HepG2 (cell line): ENCODE data around the gene ATOSB. TPM values are rescaled to one million over a fixed set of nuclear protein-coding genes. Genes with fewer than 3 reads are reported as not detected.

Experiments
- ATM ChIP-seq: fragments of 450-650 bp; IDR thresholded peaks from 2 replicates; pipeline ENCODE4 v1.7.1; 2017; ENCODE audit warnings: mild to moderate bottlenecking, borderline replicate concordance
- BRD4 ChIP-seq: sonication (generic); formaldehyde crosslinking; IDR thresholded peaks from 2 replicates; pipeline ENCODE4 v1.4.0; 2020; ENCODE audit warnings: missing genetic modification reagents
- HNRNPL ChIP-seq: fragments of 200-400 bp; formaldehyde crosslinking; IDR thresholded peaks from 2 replicates; pipeline ENCODE4 v1.6.1; 2017; ENCODE audit warnings: mild to moderate bottlenecking, low read depth, low read length
- JARID2 ChIP-seq: sonication (generic); formaldehyde crosslinking; IDR thresholded peaks from 2 replicates; pipeline ENCODE4 v1.8.1; 2023; ENCODE audit warnings: missing genetic modification reagents, inconsistent platforms; ENCODE audit not compliant: insufficient replicate concordance
- JUNB ChIP-seq: sonication (generic); formaldehyde crosslinking; IDR thresholded peaks from 2 replicates; pipeline ENCODE4 v1.8.0; 2022; ENCODE audit warnings: missing genetic modification reagents, mild to moderate bottlenecking, borderline replicate concordance
- KAT2B ChIP-seq: fragments of 150-350 bp; IDR thresholded peaks from 2 replicates; pipeline ENCODE4 v1.6.1; 2014; ENCODE audit warnings: low read depth, low read length, borderline replicate concordance
- MED13 ChIP-seq: sonication (generic); formaldehyde crosslinking; IDR thresholded peaks from 2 replicates; pipeline ENCODE4 v1.5.0; 2020; ENCODE audit warnings: missing genetic modification reagents
- MIXL1 ChIP-seq: IDR thresholded peaks from 2 replicates; pipeline ENCODE4 v1.6.1; 2016
- NPAS2 ChIP-seq: sonication (generic); formaldehyde crosslinking; IDR thresholded peaks from 2 replicates; pipeline ENCODE4 v1.8.0; 2022; ENCODE audit warnings: mild to moderate bottlenecking, missing genetic modification reagents, borderline replicate concordance
- POGK ChIP-seq: sonication (generic); formaldehyde crosslinking; conservative IDR thresholded peaks from 2 replicates; pipeline ENCODE4 v1.8.0; 2022; ENCODE audit warnings: mild to moderate bottlenecking, moderate library complexity, missing genetic modification reagents
- PRDM4 ChIP-seq: sonication (generic); formaldehyde crosslinking; IDR thresholded peaks from 2 replicates; pipeline ENCODE4 v1.9.0; 2021; ENCODE audit warnings: missing genetic modification reagents, borderline replicate concordance
- RFX1 ChIP-seq: fragments of 450-650 bp; IDR thresholded peaks from 2 replicates; pipeline ENCODE4 v1.6.1; 2017
- RXRB ChIP-seq: IDR thresholded peaks from 2 replicates; pipeline ENCODE4 v1.6.1; 2016; ENCODE audit warnings: borderline replicate concordance, missing genetic modification reagents, missing compliant biosample characterization
- SMC3 ChIP-seq: IDR thresholded peaks from 2 replicates; pipeline ENCODE4 v1.6.1; 2011; ENCODE audit warnings: low read length, improper control_type of control experiment
- SRSF9 ChIP-seq: fragments of 200-400 bp; formaldehyde crosslinking; IDR thresholded peaks from 2 replicates; pipeline ENCODE4 v1.6.1; 2018; ENCODE audit warnings: borderline replicate concordance, mild to moderate bottlenecking, low read depth, low read length; ENCODE audit not compliant: insufficient read depth, poor library complexity, severe bottlenecking
- TEAD3 ChIP-seq: optimal IDR thresholded peaks from 2 replicates; pipeline ENCODE3; 2016; ENCODE audit warnings: borderline replicate concordance
- THAP8 ChIP-seq: sonication (generic); formaldehyde crosslinking; IDR thresholded peaks from 2 replicates; pipeline ENCODE4 v1.5.1; 2020; ENCODE audit warnings: missing genetic modification reagents, mild to moderate bottlenecking, borderline replicate concordance
- XRCC5 ChIP-seq: fragments of 200-400 bp; formaldehyde crosslinking; optimal IDR thresholded peaks from 2 replicates; pipeline ENCODE3; 2017; ENCODE audit warnings: mild to moderate bottlenecking, low read length
- ZBTB8A ChIP-seq: sonication (generic); formaldehyde crosslinking; IDR thresholded peaks from 2 replicates; pipeline ENCODE4 v1.4.0; 2020; ENCODE audit warnings: mild to moderate bottlenecking, low read depth, missing genetic modification reagents, borderline replicate concordance
- ZMAT3 ChIP-seq: sonication (generic); formaldehyde crosslinking; conservative IDR thresholded peaks from 2 replicates; pipeline ENCODE4 v1.7.0; 2021; ENCODE audit warnings: missing genetic modification reagents
- ZNF224 ChIP-seq: sonication (generic); formaldehyde crosslinking; IDR thresholded peaks from 2 replicates; pipeline ENCODE4 v1.5.0; 2020; ENCODE audit warnings: mild to moderate bottlenecking, missing genetic modification reagents
- ZNF446 ChIP-seq: sonication (generic); formaldehyde crosslinking; IDR thresholded peaks from 2 replicates; pipeline ENCODE4 v1.5.0; 2020; ENCODE audit warnings: mild to moderate bottlenecking, missing genetic modification reagents
- ZNF510 ChIP-seq: sonication (generic); formaldehyde crosslinking; IDR thresholded peaks from 2 replicates; pipeline ENCODE4 v1.4.0; 2020; ENCODE audit warnings: low read depth, mild to moderate bottlenecking, missing genetic modification reagents
- ZNF724P ChIP-seq: sonication (generic); formaldehyde crosslinking; IDR thresholded peaks from 2 replicates; pipeline ENCODE4 v1.8.0; 2022; ENCODE audit warnings: missing genetic modification reagents, borderline replicate concordance
- ZNF773 ChIP-seq: sonication (generic); formaldehyde crosslinking; IDR thresholded peaks from 2 replicates; pipeline ENCODE4 v1.4.0; 2020; ENCODE audit warnings: missing genetic modification reagents, borderline replicate concordance
- ZNF841 ChIP-seq: sonication (generic); formaldehyde crosslinking; IDR thresholded peaks from 2 replicates; pipeline ENCODE4 v1.8.1; 2023; ENCODE audit warnings: missing genetic modification reagents, borderline replicate concordance
- polyA plus RNA-seq, 8 experiments: library from polyadenylated mRNA; depleted of rRNA in 3 of 8; stranded (reverse) in 7 of 8; unstranded in 1 of 8; fragments of >200 nt; fragmentation: Illumina TruSeq in 4 of 8; extraction: Trizol in 4 of 8; gene quantifications; 2 replicates each; pipeline versions ENCODE4 v1.2.1 to v1.2.3, GENCODE V29; 2011 to 2016; ENCODE audit warnings: low read depth in 4 of 8, missing spikeins in 1 of 8, mixed read lengths in 1 of 8; ENCODE audit not compliant: insufficient read depth in 1 of 8
- total RNA-seq, 5 experiments: library from RNA; depleted of rRNA; stranded (reverse); fragments of >200 nt; fragmentation: Illumina TruSeq; extraction: Trizol; gene quantifications; 2 replicates each; pipeline ENCODE4 v1.2.3, GENCODE V29; 2016; ENCODE audit warnings: low read depth in 1 of 5

ATOSB gene
- total and polyA plus RNA-seq, 2 of the 13 experiments (the other 11 are each of a cell fraction or from before 2014, with no cell fraction given), result 1.9 to 6.4 TPM

GRCh38 chr9:35096035-35096849 is 19.4 kb downstream of the ATOSB start, which contains the start of gene PIGO (continued):
- TF ChIP-seq JARID2 (CRISPR knock-in tag), result peak; percentile 98
- TF ChIP-seq KAT2B, result no peak
- TF ChIP-seq RXRB, result peak; percentile 47; the same call in 1 of the 2 replicates
- no peak for TF ChIP-seq RFX1
- TF ChIP-seq XRCC5, result peak; percentile 96
- TF ChIP-seq MED13 (CRISPR knock-in tag), result 0 out of 2 replicates have a peak, but pooled peaks have one; percentile 41
- peak; percentile 83; the same call in 1 of the 2 replicates for TF ChIP-seq ZNF224 (CRISPR knock-in tag)
- no peak for TF ChIP-seq NPAS2 (CRISPR knock-in tag)
- peak; percentile 95; the same call in 1 of the 2 replicates for TF ChIP-seq ZBTB8A (CRISPR knock-in tag)
- TF ChIP-seq ZMAT3 (CRISPR knock-in tag), result peak; percentile 77; the same call in 1 of the 2 replicates
- TF ChIP-seq POGK (CRISPR knock-in tag), result peak; percentile 60
- peak; percentile 53; the same call in 1 of the 2 replicates for TF ChIP-seq HNRNPL
- TF ChIP-seq MIXL1, result peak; percentile 60; the same call in 1 of the 2 replicates
- TF ChIP-seq ATM, result no peak
- TF ChIP-seq TEAD3 (CRISPR knock-in tag), result peak; percentile 71
- no peak for TF ChIP-seq PRDM4 (CRISPR knock-in tag)
- TF ChIP-seq ZNF841, result no peak
- no peak for TF ChIP-seq SRSF9
- no peak for TF ChIP-seq JUNB (CRISPR knock-in tag)
- peak; percentile 95 for TF ChIP-seq ZNF724P (CRISPR knock-in tag)
- peak; percentile 23; the same call in 1 of the 2 replicates for TF ChIP-seq SMC3
- no peak; the same call in 1 of the 2 replicates for TF ChIP-seq THAP8 (CRISPR knock-in tag)
- no peak; the same call in 1 of the 2 replicates for TF ChIP-seq ZNF510 (CRISPR knock-in tag)
- peak; percentile 50 for TF ChIP-seq ZNF773 (CRISPR knock-in tag)
- TF ChIP-seq ZNF446, result 0 out of 2 replicates have a peak, but pooled peaks have one; percentile 22
- peak; percentile 88; the same call in 1 of the 2 replicates for TF ChIP-seq BRD4 (CRISPR knock-in tag)
